ENCODE results near the gene PEMT. TPM values are rescaled to one million over a fixed set of nuclear protein-coding genes. Genes with fewer than 3 reads are reported as not detected.
"Not testable (repeated sequence)": the region's sequence is repeated elsewhere in the genome, so short reads cannot be mapped to it uniquely, and the experiment has no call there.

Gene PEMT
- total and polyA plus RNA-seq, 4 donors: 18.7 to 59.1 (median 34.4) TPM

DNA sequence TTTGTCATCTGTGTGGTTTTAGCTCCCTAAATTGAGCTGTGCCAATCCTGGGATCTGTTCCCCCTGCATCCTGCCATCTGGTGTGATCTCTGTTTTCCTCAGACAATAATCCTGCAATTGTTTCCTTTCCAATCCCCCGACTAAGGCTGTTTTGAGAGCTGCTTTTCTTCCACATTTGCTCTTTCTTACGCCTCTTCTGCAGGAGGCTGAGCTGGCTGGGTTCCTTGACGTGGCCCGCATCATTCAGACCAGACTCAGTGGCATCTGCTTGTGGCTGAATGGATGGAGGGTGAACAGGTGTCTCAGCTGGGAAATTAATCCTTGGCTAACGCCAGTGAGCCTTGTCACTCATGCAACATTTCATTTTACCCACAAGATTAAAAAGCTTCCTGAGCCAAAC is 124.5 kb downstream of the PEMT start:
- TF ChIP-seq, protein P1, sequence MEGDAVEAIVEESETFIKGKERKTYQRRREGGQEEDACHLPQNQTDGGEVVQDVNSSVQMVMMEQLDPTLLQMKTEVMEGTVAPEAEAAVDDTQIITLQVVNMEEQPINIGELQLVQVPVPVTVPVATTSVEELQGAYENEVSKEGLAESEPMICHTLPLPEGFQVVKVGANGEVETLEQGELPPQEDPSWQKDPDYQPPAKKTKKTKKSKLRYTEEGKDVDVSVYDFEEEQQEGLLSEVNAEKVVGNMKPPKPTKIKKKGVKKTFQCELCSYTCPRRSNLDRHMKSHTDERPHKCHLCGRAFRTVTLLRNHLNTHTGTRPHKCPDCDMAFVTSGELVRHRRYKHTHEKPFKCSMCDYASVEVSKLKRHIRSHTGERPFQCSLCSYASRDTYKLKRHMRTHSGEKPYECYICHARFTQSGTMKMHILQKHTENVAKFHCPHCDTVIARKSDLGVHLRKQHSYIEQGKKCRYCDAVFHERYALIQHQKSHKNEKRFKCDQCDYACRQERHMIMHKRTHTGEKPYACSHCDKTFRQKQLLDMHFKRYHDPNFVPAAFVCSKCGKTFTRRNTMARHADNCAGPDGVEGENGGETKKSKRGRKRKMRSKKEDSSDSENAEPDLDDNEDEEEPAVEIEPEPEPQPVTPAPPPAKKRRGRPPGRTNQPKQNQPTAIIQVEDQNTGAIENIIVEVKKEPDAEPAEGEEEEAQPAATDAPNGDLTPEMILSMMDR (IDR thresholded peaks at IDR 0.05; ENCODE audit: control extremely low read depth, extremely low read depth): no peak
- Histone ChIP-seq H3K4me3 (no peak overlapping the region), H3K9ac (ENCODE audit: insufficient read depth in 1 of 2, low read length in 2 of 2) (no peak overlapping the region), H3K4me1 (ENCODE audit: control insufficient read depth in 5 of 5, insufficient read depth in 5 of 5, low read length in 5 of 5) (peaks cover 0 to under 1% (median 0%) of the 10 kb centered on the region in 5 donors), H3K9me3 (ENCODE audit: control insufficient read depth in 4 of 4, insufficient read depth in 3 of 4, low read length in 3 of 4) (no peaks in the 10 kb centered on the region), H3K27me3 (ENCODE audit: control insufficient read depth in 3 of 3, insufficient read depth in 3 of 3, low read length in 2 of 3) (peaks cover 0 to 16% (median 2%) of the 10 kb centered on the region in 3 donors), H3K27ac (ENCODE audit: low read depth in 1 of 2, low read length in 1 of 2) (no peak overlapping the region), H3K36me3 (ENCODE audit: control insufficient read depth in 4 of 4, insufficient read depth in 4 of 4, low read length in 4 of 4) (no peaks in the 10 kb centered on the region)
- ATAC-seq (ENCODE audit: insufficient read depth, low FRiP score): no peak
- WGBS, 2 donors: 77 to 78% methylated on average over 5 of the region's 5 CpGs
- DNase-seq: no peak

DNA sequence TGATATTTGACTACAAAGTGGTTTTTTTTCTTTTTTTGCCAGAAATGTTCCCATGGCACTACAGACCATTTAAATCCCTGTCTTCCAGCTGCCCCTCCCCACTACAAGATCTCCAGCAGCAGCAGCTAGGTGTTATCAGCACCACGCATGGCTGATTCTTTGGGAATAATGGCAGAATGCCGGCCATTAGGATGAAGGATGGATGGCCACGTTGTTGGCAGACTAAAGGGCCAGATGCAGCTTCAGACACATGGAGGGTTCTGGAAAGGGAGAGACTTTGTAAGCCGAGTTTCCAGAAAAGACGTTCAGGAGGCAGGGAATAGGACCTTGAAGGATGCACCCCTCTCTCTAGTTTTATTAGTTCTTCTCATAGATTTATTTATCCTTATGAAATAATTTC is 125.0 kb downstream of the PEMT start:
- ATAC-seq (ENCODE audit: insufficient read depth, low FRiP score): no peak
- WGBS, 2 donors: 65 to 67% methylated on average over 5 of the region's 5 CpGs

DNA sequence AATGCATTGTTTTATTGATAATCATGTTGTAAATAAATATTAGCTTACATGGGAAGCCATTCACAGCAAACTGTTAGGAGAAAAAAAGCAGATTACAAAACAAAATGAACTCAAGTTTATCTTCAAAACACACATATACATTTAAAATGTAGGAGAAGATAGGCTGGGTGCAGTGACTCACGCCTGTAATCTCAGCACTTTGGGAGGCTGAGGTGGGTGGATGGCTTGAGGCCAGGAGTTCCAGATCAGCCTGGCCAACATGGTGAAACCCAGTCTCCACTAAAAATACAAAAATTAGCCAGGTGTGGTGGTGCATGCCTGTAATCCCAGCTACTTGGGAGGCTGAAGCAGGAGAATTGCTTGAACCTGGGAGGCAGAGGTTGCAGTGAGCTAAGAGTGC is 125.6 kb downstream of the PEMT start:
- H3K27ac ChIP-seq (ENCODE audit: low read depth in 1 of 2, low read length in 1 of 2); H3K4me3 ChIP-seq; ATAC-seq (ENCODE audit: insufficient read depth, low FRiP score); H3K9ac ChIP-seq (ENCODE audit: insufficient read depth in 1 of 2, low read length in 2 of 2); H3K4me1 ChIP-seq (ENCODE audit: control insufficient read depth in 5 of 5, insufficient read depth in 5 of 5, low read length in 5 of 5); H3K9me3 ChIP-seq (ENCODE audit: control insufficient read depth in 4 of 4, insufficient read depth in 3 of 4, low read length in 3 of 4); H3K36me3 ChIP-seq (ENCODE audit: control insufficient read depth in 4 of 4, insufficient read depth in 4 of 4, low read length in 4 of 4); DNase-seq: not testable (repeated sequence)
- H3K27me3 ChIP-seq (ENCODE audit: control insufficient read depth in 3 of 3, insufficient read depth in 3 of 3, low read length in 2 of 3): peaks cover 0 to 14% (median 2%) of the 10 kb centered on the region in 3 donors
- WGBS, 2 donors: 58 to 83% methylated on average over 1 of the region's 1 CpG

More for the DNA sequence above, 125.0 kb downstream of the PEMT start:
- TF ChIP-seq, protein P1 (IDR thresholded peaks at IDR 0.05; ENCODE audit: control extremely low read depth, extremely low read depth): no peak
- Histone ChIP-seq H3K27me3 (ENCODE audit: control insufficient read depth in 3 of 3, insufficient read depth in 3 of 3, low read length in 2 of 3) (peaks cover 0 to 16% (median 2%) of the 10 kb centered on the region in 3 donors), H3K9ac (ENCODE audit: insufficient read depth in 1 of 2, low read length in 2 of 2) (no peak overlapping the region), H3K4me1 (ENCODE audit: control insufficient read depth in 5 of 5, insufficient read depth in 5 of 5, low read length in 5 of 5) (no peaks in the 10 kb centered on the region), H3K27ac (ENCODE audit: low read depth in 1 of 2, low read length in 1 of 2) (no peak overlapping the region), H3K36me3 (ENCODE audit: control insufficient read depth in 4 of 4, insufficient read depth in 4 of 4, low read length in 4 of 4) (no peaks in the 10 kb centered on the region), H3K4me3 (no peak overlapping the region), H3K9me3 (ENCODE audit: control insufficient read depth in 4 of 4, insufficient read depth in 3 of 4, low read length in 3 of 4) (peaks cover 0 to 2% (median 0%) of the 10 kb centered on the region in 4 donors)
- no peak for DNase-seq

DNA sequence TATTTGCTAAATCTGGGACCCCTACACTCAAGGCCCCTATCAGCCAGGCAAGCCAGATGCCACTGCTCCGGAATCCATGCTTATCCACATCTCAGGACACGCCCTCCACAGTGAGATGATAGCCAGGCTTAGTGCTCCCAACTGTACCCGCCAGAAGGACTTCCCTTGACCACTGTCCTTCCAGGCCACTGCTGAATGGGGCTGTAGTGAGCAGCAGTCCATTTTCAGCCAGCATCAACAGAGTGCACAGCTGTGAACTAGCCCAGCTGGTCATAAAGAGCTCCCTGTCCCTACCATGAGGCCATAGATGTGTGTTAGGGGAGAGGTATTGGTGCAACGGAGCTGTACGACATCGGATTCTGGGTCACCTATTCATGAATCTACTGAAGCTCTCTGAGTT is 127.7 kb downstream of the PEMT start:
- Histone ChIP-seq H3K27me3 (ENCODE audit: control insufficient read depth in 3 of 3, insufficient read depth in 3 of 3, low read length in 2 of 3) (peaks cover 0 to 9% (median 2%) of the 10 kb centered on the region in 3 donors), H3K9ac (ENCODE audit: insufficient read depth in 1 of 2, low read length in 2 of 2) (no peak overlapping the region), H3K4me3 (no peak overlapping the region), H3K36me3 (ENCODE audit: control insufficient read depth in 4 of 4, insufficient read depth in 4 of 4, low read length in 4 of 4) (no peaks in the 10 kb centered on the region), H3K4me1 (ENCODE audit: control insufficient read depth in 5 of 5, insufficient read depth in 5 of 5, low read length in 5 of 5) (no peaks in the 10 kb centered on the region), H3K9me3 (ENCODE audit: control insufficient read depth in 4 of 4, insufficient read depth in 3 of 4, low read length in 3 of 4) (peaks cover 0 to 6% (median 2%) of the 10 kb centered on the region in 4 donors), H3K27ac (ENCODE audit: low read depth in 1 of 2, low read length in 1 of 2) (no peak overlapping the region)
- no peak for ATAC-seq (ENCODE audit: insufficient read depth, low FRiP score)
- 84 to 90% methylated on average over 6 of the region's 6 CpGs for WGBS, 2 donors
- TF ChIP-seq, protein P1 (IDR thresholded peaks at IDR 0.05; ENCODE audit: control extremely low read depth, extremely low read depth): no peak
- DNase-seq: no peak

Measured in lung (tissue), 12 donors.